ENCODE measurements around the gene KCNQ1.

Gene KCNQ1

DNA sequence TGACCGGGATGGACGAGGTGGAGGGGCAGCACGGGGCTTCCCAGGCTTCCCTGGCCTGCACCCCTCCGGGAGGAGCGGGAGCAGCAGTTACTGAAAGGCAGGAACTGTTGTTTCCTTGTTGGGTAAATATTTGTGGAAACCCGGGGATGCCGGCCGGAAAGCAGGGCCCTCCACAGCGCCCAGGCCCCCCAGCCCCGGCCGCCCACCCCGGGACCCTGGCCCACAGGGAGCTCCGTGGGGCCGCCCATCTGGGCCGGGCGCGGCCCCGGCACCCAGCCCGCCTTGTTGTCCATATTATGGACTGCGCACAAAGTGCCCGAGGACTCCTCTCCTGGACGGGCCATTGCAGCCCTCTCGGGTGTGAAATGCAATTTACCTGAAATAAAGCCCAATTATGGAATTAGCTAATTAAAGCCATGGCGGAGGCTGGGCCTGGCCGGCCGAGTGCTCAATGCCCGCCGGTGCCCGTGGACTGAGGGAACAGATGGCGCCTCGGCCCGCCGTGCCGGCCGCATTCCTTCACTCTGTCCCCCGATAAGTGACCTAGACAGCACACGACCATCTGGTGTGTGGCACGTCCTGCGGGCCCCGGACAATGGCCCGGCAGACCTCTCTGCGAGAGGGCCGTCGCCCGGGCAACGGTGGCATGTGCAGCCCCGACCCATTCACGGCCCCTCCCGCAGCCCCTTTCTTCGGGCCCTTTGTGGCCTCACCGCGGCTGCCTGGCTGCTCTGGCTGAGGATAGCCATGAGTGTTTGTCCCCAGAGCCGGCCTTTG is 405.4 kb downstream of the KCNQ1 start:
- no peak for DNase-seq (ENCODE audit: low read depth in 2 of 2, low spot score in 1 of 2)

DNA sequence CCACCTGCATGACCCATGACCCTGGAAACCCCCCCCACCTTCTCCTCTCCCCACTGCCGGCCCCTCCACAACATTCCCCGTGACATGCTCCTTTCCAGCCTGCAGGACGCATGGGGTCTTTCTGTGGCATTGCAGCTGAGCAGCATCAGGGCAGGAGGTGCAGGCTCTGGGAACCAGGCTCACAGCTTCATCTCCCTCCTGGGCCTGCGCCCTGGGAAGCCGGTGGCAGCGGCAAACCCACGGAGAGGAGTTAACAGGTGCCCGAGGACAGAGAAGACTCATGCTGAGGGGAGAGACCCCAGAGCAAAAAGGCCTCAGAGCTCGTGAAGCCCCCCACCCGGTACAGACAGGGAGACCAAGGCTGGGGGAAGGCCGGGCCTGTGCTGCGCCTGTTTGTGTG is 408.6 kb downstream of the KCNQ1 start:
- DNase-seq (ENCODE audit: low read depth in 2 of 2, low spot score in 1 of 2), result no peak

DNA sequence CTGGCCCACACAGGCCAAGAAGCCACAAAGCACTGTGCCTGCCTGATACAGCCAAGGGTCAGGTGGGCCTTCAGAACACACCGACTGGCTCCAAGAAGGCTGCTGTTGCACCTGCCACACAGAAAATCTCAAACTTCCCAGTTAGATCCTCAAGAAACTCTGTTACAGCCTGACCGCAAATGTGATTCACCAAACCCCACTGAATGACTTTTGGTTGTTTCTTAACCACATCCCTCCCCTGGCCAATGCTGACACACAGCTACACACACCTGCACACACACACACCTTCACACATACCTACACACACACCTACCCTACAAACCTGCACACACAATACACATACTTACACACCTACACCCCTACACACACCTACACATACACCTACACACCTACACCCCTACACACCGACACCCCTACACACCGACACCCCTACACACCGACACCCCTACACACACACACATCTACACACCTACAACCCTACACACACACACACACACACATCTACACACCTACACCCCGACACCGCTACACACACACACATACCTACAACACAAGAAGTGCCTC is 409.3 kb downstream of the KCNQ1 start:
- no peak for DNase-seq (ENCODE audit: low read depth in 2 of 2, low spot score in 1 of 2)

DNA sequence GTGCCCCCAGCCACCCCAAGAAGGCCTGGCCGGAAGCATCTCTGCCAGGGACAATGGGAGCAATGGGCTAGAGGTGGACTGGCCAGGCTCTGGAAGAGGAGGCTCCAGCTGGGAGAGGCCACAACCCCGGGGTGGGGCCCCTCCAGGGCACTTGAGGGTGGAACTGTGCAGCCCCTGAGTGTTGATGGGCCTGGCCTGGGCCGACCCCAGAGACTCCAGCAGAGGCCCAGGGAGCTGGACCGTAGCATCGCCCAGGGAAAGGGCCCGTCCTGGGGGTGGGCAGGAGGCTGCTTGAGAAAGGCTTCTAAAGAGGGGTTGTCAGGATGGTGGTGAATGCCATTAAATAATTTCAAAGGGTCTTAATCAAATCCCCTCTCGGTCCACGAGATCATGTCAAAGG is 410.4 kb downstream of the KCNQ1 start:
- no peak for DNase-seq (ENCODE audit: low read depth in 2 of 2, low spot score in 1 of 2)

DNA sequence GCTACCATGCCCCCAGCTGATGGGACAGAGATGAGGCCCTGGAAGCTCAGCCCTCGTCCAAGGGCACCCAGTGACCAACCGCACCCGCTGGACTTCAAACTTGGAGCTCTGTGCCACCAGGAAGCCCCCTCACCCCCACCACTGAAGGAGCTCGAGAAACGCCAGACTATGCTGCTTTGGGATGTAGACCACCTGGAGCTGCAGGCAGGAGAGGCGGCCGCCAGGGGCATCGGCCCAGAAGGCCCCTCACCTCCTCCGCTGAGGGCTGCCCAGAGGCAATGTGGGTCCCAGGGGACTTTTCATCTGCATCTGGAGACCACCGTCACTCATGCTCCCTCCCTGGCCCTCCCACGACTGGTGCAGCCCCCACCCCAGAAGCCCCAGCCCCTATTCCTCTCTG is 412.5 kb downstream of the KCNQ1 start:
- DNase-seq (ENCODE audit: low read depth in 2 of 2, low spot score in 1 of 2), result no peak

DNA sequence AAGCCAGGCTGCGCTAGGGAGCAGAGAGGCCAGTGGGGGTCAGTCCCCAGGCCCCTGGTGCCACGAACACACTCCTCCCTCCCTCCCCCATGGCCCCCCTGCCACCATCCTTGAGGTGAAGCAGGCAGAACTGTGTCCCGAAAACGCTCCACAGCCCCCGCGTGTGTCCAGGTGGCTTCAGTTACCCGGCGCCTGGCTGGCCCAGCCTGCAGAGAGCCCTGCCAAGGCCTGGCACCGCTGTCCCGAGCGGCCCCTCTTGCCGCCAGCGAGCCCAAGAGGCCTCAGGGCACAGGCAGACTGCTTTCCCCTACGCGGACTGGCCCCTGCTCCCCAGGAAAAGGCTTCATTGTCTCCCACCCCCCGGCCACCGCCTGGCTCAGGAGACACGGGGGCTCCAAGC is 413.1 kb downstream of the KCNQ1 start:
- no peak for DNase-seq (ENCODE audit: low read depth in 2 of 2, low spot score in 1 of 2)

DNA sequence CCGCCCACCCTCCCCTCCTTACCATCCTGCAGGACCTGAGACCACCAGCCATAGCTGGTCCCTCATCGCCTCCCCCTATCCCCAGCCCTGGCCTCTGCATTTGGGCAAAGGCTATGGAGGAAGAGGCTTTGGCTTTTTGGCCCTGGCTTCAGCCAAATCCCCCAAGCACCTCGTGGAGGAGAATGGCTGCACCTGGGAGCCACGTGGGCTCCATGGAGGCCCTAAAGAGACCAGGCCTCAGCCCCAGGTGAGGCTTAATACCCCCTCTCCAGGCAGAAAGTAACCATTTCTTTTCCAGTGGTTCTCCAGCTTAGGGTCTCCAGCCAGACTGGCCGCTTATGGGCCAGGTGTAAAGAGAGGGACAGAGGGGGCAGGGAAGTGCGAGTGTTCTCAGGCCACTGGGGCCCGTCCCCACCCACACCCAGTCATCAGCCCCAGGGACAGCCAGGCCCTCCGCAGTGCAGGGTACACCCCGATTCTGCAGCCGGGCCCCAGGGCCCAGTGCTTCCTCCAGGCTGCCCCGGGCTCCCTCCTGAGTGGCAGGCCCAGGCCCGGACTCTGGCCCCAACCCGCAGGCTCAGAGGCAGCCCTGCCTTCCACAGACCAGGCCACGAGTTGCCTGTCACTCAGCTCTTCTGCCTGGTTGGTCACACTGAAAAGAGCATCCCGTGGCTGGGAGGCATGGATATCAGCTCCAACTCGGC is 414.3 kb downstream of the KCNQ1 start:
- no peak for DNase-seq (ENCODE audit: low read depth in 2 of 2, low spot score in 1 of 2)

DNA sequence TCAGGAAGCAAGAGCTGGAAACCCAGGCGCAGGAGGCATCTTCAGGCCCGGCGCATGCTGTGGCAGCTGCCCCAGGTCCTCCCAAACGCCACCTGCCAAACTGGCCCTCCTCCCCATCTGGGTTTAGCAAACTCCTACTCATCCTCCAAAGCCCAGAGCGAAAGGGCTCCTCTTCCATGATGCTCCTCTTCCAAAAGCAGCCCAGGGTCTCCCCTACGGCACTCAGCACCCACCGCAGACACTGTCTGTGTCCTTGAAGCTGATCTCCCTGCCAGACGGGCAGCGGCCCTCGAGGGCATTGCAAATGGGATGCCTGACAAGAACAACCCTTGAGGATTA is 414.9 kb downstream of the KCNQ1 start:
- DNase-seq (ENCODE audit: low read depth in 2 of 2, low spot score in 1 of 2), result no peak

DNA sequence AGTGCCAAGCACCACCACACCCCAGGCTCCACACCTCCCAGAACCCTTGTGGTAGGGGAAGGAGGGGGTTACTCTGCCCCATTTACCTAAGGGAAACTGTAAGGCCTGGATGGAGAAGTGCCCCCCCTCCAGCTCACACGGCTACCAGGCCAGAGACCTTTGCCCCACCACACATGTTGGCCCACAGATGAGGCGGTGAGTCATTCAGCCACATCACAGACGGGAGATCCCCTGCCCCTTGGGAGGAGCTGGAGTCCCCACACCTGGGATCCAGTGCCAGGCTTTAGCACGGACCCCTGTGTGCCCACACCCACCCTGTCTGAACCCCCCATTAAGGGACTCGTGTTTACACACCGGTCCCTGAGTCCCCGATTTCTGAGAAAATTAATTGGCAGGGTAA is 415.8 kb downstream of the KCNQ1 start:
- DNase-seq (ENCODE audit: low read depth in 2 of 2, low spot score in 1 of 2), result no peak

DNA sequence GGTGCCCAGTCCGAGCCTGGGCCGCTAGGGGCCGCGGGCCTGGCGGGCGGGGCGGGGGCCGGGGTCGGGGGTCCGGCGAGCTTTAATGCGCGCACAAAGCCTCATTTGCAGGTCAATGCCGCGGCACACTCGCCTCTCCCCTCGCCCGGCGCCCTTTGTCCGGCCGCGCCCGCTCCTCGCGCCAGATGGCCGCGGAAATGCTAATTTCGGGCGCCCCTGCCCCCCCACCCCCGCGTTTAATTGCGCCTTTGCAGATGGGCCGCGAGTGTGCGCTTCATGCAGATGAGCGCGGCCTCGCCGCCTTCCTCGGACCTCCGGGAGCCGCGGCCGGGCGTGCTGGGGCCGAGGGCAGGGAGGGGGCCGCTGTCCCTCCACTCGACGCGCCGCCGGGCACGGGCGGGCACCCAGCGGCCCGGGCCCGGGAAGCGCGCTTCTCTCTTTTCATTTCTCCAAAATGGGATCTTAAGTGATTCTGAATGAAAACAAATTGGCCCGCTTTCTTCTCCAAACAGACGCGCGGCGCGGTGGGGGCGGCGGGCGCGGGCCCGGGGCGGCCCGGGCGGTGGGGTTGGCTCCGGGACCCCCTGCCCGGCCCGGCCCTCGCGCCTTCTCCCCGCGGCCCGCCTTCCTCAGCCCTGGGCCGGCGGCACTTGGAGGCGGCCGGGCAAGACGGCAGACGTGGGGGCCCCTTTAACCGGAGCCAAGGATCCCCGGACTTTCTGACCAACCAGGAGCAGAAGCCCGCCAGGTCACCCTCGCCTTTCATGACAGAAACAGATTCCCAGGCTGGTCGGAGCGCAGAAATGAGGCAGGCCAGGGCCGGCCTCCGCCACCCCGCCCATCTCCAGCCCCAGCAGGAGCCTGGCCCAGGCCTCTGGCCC is 417.8 kb downstream of the KCNQ1 start:
- DNase-seq (ENCODE audit: low read depth in 2 of 2, low spot score in 1 of 2), result no peak

DNA sequence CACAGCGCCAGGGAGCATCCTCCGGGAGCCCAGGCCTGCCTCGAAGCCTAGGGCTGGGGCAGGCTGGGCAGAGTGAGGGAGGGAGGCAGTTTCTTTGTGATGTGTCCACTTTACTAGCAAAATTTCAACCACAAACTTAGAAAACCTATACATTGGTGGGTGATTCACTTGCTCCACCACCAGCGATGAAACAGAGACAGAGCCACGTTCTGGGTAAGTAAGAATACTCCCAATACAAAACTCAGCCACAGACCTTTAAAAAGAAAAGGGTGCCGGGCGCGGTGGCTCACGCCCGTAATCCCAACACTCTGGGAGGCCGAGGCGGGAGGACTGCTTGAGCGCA is 418.4 kb downstream of the KCNQ1 start:
- no peak for DNase-seq (ENCODE audit: low read depth in 2 of 2, low spot score in 1 of 2)

DNA sequence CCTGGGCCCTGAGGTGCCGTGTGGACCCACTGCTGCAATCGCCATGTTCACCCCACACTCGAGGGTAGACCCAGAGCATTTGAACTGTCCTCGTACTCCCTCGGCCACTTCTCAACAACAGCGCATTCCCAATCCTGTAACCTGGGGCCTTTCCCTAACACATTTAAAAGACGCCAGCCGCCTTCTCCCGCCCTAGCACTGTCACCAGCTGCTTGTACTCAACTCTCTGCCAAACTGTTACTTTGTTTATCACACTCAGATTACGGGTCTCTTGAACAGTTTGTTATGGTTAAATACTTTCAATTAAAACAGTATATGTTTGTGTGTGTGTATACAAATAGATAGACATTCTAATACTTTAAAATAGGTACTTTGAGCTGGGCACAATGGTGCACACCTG is 420.1 kb downstream of the KCNQ1 start:
- no peak for DNase-seq (ENCODE audit: low read depth in 2 of 2, low spot score in 1 of 2)

DNA sequence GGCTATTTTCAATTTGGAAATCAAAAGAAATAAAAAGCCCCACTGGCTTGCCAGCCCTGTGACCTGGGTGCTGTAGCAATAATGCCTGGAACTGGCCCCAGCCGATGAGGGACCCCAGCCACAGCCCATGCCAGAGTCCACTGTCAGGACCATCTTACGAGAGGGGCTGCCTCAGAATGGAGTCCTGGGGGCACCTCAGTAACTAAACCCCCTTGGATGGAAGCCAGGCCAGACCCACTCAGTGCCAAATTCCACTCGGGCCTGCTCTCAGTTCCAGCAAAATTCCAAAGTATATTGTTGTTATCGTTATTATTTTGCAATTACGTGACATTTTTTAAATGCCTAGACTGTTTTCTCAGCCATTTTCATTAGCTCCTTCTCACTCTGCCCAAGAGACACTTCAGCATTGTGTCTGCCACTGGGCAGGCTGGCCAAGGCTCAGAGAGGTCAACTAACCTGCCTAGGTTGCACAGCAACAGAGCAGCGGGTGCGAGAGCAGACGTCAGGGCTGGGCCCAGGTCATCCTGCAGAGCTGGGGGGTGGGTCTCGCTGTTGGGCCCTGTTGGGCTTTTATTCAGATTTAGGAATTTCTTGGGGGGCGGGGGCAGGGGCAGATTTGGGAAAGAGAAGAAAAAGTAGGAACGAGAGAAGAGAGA is 421.2 kb downstream of the KCNQ1 start:
- DNase-seq (ENCODE audit: low read depth in 2 of 2, low spot score in 1 of 2), result no peak

DNA sequence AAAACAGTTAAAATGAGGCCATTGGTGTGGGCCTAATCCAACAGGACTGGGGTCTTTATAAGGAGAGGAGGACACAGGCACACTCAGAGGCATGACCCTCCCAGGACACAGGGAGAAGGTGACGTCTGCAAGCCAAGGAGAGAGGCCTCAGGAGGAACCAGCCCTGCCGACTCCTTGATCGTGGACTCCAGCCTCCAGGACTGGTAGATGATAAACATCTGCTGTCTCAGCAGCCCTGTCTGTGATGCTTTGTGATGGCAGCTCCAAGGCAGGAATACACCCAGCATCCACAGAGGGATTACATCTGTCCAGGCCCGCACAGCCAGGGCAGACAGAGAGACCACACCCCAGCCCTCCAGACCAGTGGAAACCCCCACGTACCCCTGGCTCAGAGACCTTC is 422.3 kb downstream of the KCNQ1 start:
- no peak for DNase-seq (ENCODE audit: low read depth in 2 of 2, low spot score in 1 of 2)

DNA sequence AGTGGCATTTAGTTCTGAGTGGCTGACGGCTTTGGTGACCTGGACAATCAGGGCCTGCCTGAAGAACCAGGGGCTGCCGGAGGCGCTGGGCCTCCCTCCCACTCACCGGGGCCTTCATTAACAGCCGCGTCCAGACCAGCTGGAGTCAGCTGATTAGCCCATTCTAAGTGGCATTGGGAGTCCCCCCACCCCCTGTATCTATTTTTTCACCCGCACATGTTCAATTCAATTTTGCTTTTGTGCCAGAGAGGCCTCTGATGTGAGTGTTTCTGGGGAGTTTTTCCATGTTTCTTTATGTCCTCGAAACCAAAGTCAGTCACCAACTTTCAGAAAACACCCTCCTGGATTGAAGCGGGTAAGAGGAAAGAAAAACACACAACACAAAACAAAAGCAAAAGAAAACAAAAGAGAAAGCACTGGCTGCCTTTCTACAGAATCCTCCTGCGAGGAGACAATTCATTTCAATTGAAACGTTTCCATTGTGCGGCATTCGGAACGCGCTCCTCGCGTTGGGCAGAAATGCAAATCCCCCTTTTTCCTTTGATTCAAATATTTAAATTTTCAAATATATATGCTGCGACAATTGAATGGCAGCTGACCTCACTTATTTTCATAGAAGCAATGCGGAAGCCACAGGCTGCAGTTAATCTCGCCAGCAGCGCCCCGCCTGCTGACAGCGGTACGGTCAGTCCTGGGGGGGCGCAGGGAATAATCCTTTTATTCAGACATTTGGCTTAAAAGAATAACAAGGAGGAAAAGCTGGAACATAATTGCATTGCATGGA is 423.1 kb downstream of the KCNQ1 start:
- no peak for DNase-seq (ENCODE audit: low read depth in 2 of 2, low spot score in 1 of 2)

DNA sequence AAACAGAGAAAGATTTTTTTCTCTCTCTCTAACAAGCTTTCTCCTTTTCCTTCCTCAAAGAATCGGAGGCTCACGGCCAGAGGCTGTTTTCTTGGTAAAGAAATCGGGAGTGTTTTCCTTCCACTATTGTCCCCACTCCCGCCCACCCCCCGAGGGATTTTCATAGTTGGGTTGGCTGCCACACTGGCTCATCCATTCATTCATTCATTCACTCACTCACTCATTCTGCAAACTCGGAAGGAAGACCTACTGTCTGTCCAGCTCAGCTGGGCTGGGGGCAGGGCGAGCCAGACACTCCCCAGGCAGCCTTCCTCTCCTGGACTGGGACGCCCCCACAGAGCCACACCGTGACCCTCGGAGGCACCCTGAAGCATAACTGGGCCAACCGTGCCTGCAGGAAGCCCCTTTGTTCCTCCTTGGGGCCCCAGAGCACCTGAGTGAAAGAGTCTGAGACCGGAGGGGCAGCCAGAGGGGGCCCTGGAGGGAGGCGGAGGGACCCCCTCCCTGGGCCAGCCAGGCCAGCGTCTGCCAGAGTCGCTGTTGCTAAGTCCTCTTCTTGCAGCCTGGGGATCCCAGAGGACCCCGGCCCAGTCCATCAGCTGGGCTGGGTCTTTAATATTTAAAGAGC is 423.8 kb downstream of the KCNQ1 start:
- no peak for DNase-seq (ENCODE audit: low read depth in 2 of 2, low spot score in 1 of 2)

DNA sequence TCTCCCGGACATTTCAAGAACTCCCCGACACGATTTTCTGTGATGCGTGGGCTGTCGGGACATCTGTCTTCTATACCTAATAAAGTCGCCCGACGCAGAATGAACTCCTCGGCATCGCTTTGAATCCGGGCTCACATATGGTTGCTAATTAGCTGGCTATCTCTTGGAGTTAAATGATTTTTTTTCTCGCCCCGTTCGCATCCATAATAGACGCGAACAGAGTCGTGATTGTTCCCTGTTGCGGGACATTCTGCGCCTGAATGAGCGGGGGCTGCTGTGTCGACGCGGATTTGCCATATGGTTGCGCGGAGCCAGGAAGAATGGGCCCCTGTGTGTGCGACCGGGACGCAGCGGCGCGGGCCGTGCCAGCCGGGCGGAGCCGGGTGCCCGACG is 424.3 kb downstream of the KCNQ1 start:
- DNase-seq (ENCODE audit: low read depth in 2 of 2, low spot score in 1 of 2), result no peak

DNA sequence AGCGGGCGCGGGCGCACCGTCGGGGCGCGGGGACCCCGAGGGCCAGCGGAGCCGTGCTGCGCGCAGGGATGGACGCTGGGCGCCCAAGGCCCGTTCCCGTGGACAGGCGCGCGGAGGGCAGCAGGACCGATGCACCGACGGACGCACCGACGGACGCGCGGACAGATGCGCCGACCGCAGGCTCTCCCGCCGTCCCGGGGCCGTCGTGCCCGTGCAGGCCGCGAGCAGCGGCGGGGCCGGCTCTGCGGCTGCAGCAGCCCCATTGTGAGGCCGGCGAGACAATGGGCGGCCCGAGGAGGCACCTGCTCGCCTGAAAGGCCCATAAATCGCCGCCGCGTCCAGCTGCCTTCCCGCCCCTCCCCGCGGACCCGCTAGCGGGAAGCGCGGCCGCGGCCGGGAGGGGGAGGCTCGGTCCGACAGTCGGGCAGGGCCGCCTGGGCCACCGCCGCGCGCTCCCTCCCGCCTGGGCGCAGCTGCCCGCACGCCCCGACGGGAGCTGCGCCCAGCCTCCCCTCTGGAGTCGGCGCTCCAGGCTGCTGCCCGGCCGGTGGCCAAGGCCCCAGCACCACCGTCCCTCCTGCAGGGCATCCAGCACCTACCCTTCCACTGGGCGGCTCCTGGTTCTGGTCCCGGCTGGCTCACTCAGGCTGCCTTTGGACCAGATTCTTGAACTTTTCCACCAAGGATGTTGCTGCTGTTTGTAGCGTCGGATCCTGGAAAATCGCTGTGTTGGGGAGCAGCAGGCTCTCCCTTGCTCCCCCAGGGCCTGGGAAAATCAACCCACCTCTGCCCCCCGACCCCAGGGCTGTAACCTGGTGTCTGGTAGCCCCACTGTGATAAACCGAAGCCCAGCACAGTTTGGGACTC is 425.0 kb downstream of the KCNQ1 start:
- no peak for DNase-seq (ENCODE audit: low read depth in 2 of 2, low spot score in 1 of 2)

DNA sequence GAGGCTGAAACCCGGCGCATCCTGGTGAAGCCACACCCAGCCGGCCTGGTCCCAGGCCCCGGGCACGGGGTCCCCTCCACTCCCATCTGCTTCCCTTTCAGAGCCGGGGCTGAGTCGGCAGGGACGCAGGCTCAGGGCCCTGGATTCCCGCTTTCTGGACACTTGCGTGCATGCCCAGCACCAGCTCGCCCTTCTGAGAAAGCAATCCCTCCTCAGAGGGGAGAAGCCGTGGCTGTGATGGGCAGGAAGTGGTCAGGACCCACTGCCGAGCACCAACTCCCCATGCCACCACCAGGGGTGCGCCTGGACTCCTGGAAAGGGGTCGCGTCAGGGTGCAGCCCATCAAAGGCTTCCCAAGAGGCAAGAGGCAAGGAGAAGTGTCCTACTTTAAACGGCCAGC is 425.7 kb downstream of the KCNQ1 start:
- no peak for DNase-seq (ENCODE audit: low read depth in 2 of 2, low spot score in 1 of 2)

Data from stimulated activated CD8-positive, alpha-beta memory T cell treated with anti-CD3 and anti-CD28 coated beads, Interleukin-4, amount 100 ng/mL, for 4 hours (primary cell).